ENCODE data around the gene TUBB. TPM values are rescaled to one million over a fixed set of nuclear protein-coding genes. Genes with fewer than 3 reads are reported as not detected.

Gene TUBB
- total RNA-seq, 4 donors from 2014 or later, result 184 to 351 (median 236) TPM

- WGBS, 2 donors (ENCODE audit: low coverage in 1 of 2), result 71 to 74% methylated on average over 5 to 8 of the region's 8 CpGs
Measured at GRCh38 chr6:30748851-30749540, 28.8 kb downstream of the TUBB start.

DNA sequence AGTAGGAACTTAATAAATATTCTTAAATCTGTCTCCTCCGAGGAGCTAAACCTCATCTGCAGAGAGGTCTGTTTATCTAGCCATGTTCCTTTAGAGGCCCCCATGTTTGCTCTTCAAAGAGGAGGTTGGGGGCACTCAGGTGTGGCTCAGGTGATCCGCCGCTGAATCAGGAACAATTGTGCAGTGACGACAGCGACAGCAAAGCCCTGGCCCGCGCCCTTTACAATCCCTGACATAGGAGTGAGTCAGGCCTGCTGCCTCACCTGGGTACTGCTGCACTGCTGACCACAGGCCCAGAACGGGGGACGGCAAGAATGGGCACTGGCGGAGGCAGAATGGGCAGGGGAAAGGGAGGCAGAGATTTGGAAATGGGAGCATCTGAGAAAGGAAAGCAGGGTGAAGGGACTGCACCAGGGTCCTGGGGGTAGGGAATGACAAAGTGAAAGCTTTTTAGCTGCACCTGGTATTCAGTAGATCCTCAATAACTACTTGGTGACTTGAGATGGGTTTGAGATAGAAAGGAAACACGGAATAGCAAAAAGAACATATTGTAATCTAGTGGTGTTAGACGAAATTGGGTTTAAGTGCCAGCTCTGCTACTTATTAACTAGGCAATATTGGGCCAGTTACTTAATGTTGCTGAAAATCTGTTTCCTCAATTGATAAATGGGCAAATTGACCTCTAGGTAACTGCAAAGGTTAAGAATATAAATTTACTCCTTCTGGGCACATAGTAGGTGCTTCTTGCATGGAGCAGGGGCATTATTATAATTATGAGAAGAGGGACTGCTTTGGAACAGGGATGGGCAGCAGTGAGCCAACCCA is 29.6 kb downstream of the TUBB start:
- H3K27ac ChIP-seq, result peak overlapping the region in 3 of 4 donors; percentile 10 to 88 (median 33)

More at GRCh38 chr6:30748851-30749540, 28.8 kb downstream of the TUBB start:
- Histone ChIP-seq H3K9me3 (no peaks in the 10 kb centered on the region), H3K36me3 (no peaks in the 10 kb centered on the region), H3K27ac (peak overlapping the region in 1 of 4 donors; percentile 45), H3K27me3 (no peaks in the 10 kb centered on the region), H3K4me3 (no peak overlapping the region), H3K4me1 (peaks cover 0 to 42% (median 8%) of the 10 kb centered on the region in 3 donors)
- no peak for ATAC-seq
- no peak for TF ChIP-seq POLR2AphosphoS5 (IDR thresholded peaks at IDR 0.05)
- TF ChIP-seq POLR2A (IDR thresholded peaks at IDR 0.05), result no peak
- TF ChIP-seq, protein P1, sequence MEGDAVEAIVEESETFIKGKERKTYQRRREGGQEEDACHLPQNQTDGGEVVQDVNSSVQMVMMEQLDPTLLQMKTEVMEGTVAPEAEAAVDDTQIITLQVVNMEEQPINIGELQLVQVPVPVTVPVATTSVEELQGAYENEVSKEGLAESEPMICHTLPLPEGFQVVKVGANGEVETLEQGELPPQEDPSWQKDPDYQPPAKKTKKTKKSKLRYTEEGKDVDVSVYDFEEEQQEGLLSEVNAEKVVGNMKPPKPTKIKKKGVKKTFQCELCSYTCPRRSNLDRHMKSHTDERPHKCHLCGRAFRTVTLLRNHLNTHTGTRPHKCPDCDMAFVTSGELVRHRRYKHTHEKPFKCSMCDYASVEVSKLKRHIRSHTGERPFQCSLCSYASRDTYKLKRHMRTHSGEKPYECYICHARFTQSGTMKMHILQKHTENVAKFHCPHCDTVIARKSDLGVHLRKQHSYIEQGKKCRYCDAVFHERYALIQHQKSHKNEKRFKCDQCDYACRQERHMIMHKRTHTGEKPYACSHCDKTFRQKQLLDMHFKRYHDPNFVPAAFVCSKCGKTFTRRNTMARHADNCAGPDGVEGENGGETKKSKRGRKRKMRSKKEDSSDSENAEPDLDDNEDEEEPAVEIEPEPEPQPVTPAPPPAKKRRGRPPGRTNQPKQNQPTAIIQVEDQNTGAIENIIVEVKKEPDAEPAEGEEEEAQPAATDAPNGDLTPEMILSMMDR (IDR thresholded peaks at IDR 0.05), result no peak
- TF ChIP-seq EP300 (IDR thresholded peaks at IDR 0.05), result no peak

DNA sequence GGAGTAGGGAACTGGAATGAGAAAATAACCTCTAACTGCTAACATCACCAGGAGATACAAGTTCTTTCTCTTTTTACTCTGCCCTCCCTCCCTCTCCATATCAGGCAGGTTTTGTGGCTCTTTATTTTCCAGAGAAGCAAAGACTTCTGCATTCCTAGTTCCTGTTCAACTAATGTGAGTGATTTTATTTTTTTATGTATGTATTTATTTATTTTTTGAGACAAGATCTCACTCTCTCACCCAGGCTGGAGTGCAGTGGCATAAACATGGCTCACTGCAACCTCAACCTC is 30.2 kb downstream of the TUBB start:
- H3K27me3 ChIP-seq, result no peaks in the 10 kb centered on the region
- H3K27ac ChIP-seq, result peak overlapping the region in 3 of 4 donors; percentile 10 to 88 (median 33)
- TF ChIP-seq, protein P1 (IDR thresholded peaks at IDR 0.05), result no peak
- TF ChIP-seq EP300 (IDR thresholded peaks at IDR 0.05) (no peak), POLR2A (IDR thresholded peaks at IDR 0.05) (no peak), POLR2AphosphoS5 (IDR thresholded peaks at IDR 0.05) (no peak)
- H3K9me3 ChIP-seq, result no peaks in the 10 kb centered on the region
- no peak for ATAC-seq
- H3K4me1 ChIP-seq, result peaks cover 0 to 33% (median 8%) of the 10 kb centered on the region in 3 donors
- H3K36me3 ChIP-seq, result no peaks in the 10 kb centered on the region
- H3K4me3 ChIP-seq, result no peak overlapping the region

More for the DNA sequence above, 29.6 kb downstream of the TUBB start:
- WGBS, 2 donors (ENCODE audit: low coverage in 1 of 2), result 89% methylated on average over 7 of the region's 12 CpGs
- ATAC-seq, result no peak
- Histone ChIP-seq H3K27me3 (no peaks in the 10 kb centered on the region), H3K4me3 (no peak overlapping the region), H3K36me3 (no peaks in the 10 kb centered on the region), H3K4me1 (peaks cover 0 to 38% (median 8%) of the 10 kb centered on the region in 3 donors), H3K9me3 (no peaks in the 10 kb centered on the region)
- TF ChIP-seq, protein P1 (IDR thresholded peaks at IDR 0.05), result no peak
- TF ChIP-seq POLR2AphosphoS5 (IDR thresholded peaks at IDR 0.05) (no peak), POLR2A (IDR thresholded peaks at IDR 0.05) (no peak), EP300 (IDR thresholded peaks at IDR 0.05) (no peak)

GRCh38 chr6:30752157-30752927 is 32.2 kb downstream of the TUBB start:
- Histone ChIP-seq H3K27me3 (no peaks in the 10 kb centered on the region), H3K4me3 (no peak overlapping the region), H3K4me1 (peaks cover 0 to 33% (median 8%) of the 10 kb centered on the region in 3 donors), H3K36me3 (no peaks in the 10 kb centered on the region), H3K27ac (peak overlapping the region; percentile 55 to 88 (median 84)), H3K9me3 (no peaks in the 10 kb centered on the region)
- peak; percentile 95 for ATAC-seq
- TF ChIP-seq POLR2AphosphoS5 (IDR thresholded peaks at IDR 0.05) (peak; percentile 97), EP300 (IDR thresholded peaks at IDR 0.05) (no peak), POLR2A (IDR thresholded peaks at IDR 0.05) (no peak)
- TF ChIP-seq, protein P1 (IDR thresholded peaks at IDR 0.05), result peak in 2 of 4 experiments; percentile 21 to 25
- WGBS, 2 donors (ENCODE audit: low coverage in 1 of 2), result 6 to 16% methylated on average over 3 to 9 of the region's 12 CpGs
